MCF 10A (cell line): ENCODE measurements around the gene CTSS. TPM values are rescaled to one million over a fixed set of nuclear protein-coding genes. Genes with fewer than 3 reads are reported as not detected.
A peak's percentile ranks its signal among the peaks of the same experiment; 100 is the strongest.

Experiments used
- BruUV-seq: library from RNA; stranded (reverse); fragments of 400-500 nt; replicated peaks from 2 replicates; lab custom pipeline; 2021; lab: Mats Ljungman, UMichigan
- CTCF ChIA-PET: fragments of 300-600 bp; sonication (Branson Sonifier 250); formaldehyde crosslinking; extraction: SDS; loops from one replicate; lab custom pipeline; 2021; ENCODE audit warnings: antibody characterized with exemption, inconsistent platforms; lab: Yijun Ruan, JAX
- POLR2A ChIA-PET: fragments of 300-600, 350-650 bp; sonication (Branson Sonifier 250); formaldehyde crosslinking; extraction: SDS; loops from one replicate; lab custom pipeline; 2020; ENCODE audit warnings: antibody characterized with exemption, inconsistent platforms; lab: Yijun Ruan, JAX
- DNase-seq: peaks from one replicate; pipeline ENCODE4 v3.0.0-alpha.2; 2018; ENCODE audit not compliant: unreplicated experiment
- H3K27ac Mint-ChIP-seq: one replicate; pipeline ENCODE4 v1.8.0; 2022; ENCODE audit warnings: mild to moderate bottlenecking, low read depth, mixed read lengths; ENCODE audit not compliant: unreplicated experiment
- H3K27me3 Mint-ChIP-seq: one replicate; pipeline ENCODE4 v1.8.0; 2022; ENCODE audit warnings: mixed read lengths; ENCODE audit not compliant: insufficient read depth, unreplicated experiment
- H3K36me3 Mint-ChIP-seq: one replicate; pipeline ENCODE4 v1.8.0; 2022; ENCODE audit warnings: mild to moderate bottlenecking, moderate library complexity, mixed read lengths; ENCODE audit not compliant: insufficient read depth, unreplicated experiment
- H3K4me1 Mint-ChIP-seq: one replicate; pipeline ENCODE4 v1.8.0; 2022; ENCODE audit warnings: mixed read lengths; ENCODE audit not compliant: insufficient read depth, unreplicated experiment
- H3K4me3 Mint-ChIP-seq: one replicate; pipeline ENCODE4 v1.8.0; 2022; ENCODE audit warnings: mild to moderate bottlenecking, moderate library complexity, mixed read lengths; ENCODE audit not compliant: unreplicated experiment
- H3K9me3 Mint-ChIP-seq: one replicate; pipeline ENCODE4 v1.8.0; 2022; ENCODE audit warnings: mixed read lengths; ENCODE audit not compliant: unreplicated experiment
- intact Hi-C: fragments of 100-400 bp; cut with micrococcal nuclease; formaldehyde crosslinking; loops from 2 replicates; pipeline ENCODE4 v1.14.1; 2022
- total RNA-seq: library from RNA; stranded (reverse); gene quantifications from 2 replicates; pipeline ENCODE4 v1.2.3, GENCODE V29; 2022
- TF ChIP-seq, protein P1 (sequence below): fragments of 200-600 bp; IDR thresholded peaks from one replicate; pipeline ENCODE4 v1.8.0; 2022; ENCODE audit warnings: antibody characterized with exemption, mild to moderate bottlenecking; ENCODE audit not compliant: unreplicated experiment

CTSS gene
- total RNA-seq, 1 experiment from 2014 or later: 0.75 TPM

DNA sequence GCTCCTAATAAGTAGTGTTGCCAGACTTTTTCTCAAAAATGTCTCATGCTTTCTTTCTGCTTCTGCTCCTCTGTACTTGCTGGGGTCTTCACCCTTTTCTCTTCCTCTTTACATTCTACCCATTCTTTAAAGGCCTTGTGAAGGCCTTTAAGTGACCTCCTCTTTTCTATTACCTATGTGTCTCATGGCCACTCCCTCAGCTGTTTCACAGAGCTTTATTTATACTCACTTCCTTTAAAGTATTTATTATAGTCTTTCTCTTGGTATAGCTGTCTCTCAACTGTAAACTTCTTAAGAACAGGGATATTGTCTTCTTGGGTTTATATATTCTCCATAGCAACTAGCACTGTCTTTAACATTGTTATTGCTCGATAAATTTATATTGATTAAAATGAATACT is 69.4 kb downstream of the CTSS start:
- Mint-ChIP-seq H3K27me3 (no peaks in the 10 kb centered on the region), H3K36me3 (peaks cover 43% of the 10 kb centered on the region), H3K27ac (peak overlapping the region; percentile 95), H3K4me3 (peak overlapping the region; percentile 88), H3K4me1 (peaks cover 25% of the 10 kb centered on the region), H3K9me3 (no peaks in the 10 kb centered on the region)
- intact Hi-C loops: loop anchor here (2.0 to 5.0 kb wide), 5 partner anchors 67 to 461 kb away; partner anchors contain the start of genes ENSA, MCL1 and TNFAIP8L2
- TF ChIP-seq, protein P1, sequence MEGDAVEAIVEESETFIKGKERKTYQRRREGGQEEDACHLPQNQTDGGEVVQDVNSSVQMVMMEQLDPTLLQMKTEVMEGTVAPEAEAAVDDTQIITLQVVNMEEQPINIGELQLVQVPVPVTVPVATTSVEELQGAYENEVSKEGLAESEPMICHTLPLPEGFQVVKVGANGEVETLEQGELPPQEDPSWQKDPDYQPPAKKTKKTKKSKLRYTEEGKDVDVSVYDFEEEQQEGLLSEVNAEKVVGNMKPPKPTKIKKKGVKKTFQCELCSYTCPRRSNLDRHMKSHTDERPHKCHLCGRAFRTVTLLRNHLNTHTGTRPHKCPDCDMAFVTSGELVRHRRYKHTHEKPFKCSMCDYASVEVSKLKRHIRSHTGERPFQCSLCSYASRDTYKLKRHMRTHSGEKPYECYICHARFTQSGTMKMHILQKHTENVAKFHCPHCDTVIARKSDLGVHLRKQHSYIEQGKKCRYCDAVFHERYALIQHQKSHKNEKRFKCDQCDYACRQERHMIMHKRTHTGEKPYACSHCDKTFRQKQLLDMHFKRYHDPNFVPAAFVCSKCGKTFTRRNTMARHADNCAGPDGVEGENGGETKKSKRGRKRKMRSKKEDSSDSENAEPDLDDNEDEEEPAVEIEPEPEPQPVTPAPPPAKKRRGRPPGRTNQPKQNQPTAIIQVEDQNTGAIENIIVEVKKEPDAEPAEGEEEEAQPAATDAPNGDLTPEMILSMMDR: no peak
- ChIA-PET CTCF (interaction anchor here (0.6 to 2.7 kb wide), 5 partner anchors 10 to 135 kb away, joined by 4 to 12 read pairs (median 6); no protein-coding TSS in a partner anchor), POLR2A (interaction anchor here (0.6 to 3.8 kb wide), 31 partner anchors 9 to 332 kb away, joined by 3 to 56 read pairs (median 7); partner anchors contain the start of genes ENSA, FALEC, MCL1 and RPRD2)
- DNase-seq: peak; percentile 7
- TSS peak; percentile 61 for BruUV-seq

DNA sequence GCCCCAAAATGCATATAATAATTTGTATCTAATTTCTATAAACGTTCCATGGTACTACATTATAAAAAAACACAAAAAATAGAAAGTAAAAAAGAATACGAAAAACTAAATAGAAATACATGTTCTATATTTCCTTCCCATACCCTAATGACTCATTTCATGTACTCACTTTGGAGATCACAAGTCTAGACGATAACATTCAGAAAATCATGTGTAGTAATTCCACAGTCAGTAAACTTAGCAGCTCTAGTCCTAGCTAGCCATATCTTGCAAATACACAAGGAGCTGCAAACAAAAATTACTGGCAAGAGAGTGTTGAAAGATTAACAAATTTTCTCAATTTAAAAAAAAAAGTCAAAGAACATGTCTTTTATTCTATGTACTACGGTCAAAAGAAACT is 70.0 kb downstream of the CTSS start:
- DNase-seq: peak; percentile 12
- ChIA-PET CTCF (interaction anchor here (0.6 to 2.7 kb wide), 3 partner anchors 10 to 135 kb away, joined by 4 to 11 read pairs (median 4); no protein-coding TSS in a partner anchor), POLR2A (interaction anchor here (1.0 to 3.8 kb wide), 14 partner anchors 8 to 230 kb away, joined by 3 to 56 read pairs (median 8); partner anchors contain the start of genes ENSA, FALEC, MCL1 and SETDB1)
- BruUV-seq: no TSS peak
- TF ChIP-seq, protein P1: no peak
- H3K9me3 Mint-ChIP-seq: no peaks in the 10 kb centered on the region
- peaks cover 28% of the 10 kb centered on the region for H3K4me1 Mint-ChIP-seq
- H3K4me3 Mint-ChIP-seq: peak overlapping the region; percentile 88
- H3K36me3 Mint-ChIP-seq: peaks cover 48% of the 10 kb centered on the region
- H3K27me3 Mint-ChIP-seq: no peaks in the 10 kb centered on the region
- intact Hi-C loops: loop anchor here (5.0 kb wide), 2 partner anchors 118 to 462 kb away; partner anchors contain the start of genes MCL1 and TNFAIP8L2
- no peak overlapping the region for H3K27ac Mint-ChIP-seq

DNA sequence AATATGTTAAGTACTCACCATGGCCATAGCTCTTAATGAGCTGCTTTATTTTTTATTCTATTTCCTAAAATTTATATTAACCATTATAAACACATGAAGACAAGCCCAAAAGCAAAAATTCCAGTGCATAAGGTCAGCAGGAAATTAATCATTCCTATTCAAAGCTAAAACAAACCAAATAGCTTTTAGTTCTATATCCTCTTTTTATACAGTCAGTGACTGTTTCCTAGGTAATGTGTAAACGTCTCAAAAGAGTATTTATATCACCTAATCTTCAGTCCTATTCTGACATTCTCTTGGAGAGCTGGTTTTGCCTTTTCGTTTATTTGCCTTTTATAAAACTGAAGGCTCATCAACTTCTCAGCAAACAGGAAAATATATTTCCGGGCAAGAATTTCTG is 72.9 kb downstream of the CTSS start:
- no peaks in the 10 kb centered on the region for H3K27me3 Mint-ChIP-seq
- no peaks in the 10 kb centered on the region for H3K9me3 Mint-ChIP-seq
- ChIA-PET CTCF (interaction anchor here (0.6 to 1.0 kb wide), 5 partner anchors 10 to 132 kb away, joined by 3 to 6 read pairs (median 4); no protein-coding TSS in a partner anchor), POLR2A (interaction anchor here (0.6 to 2.0 kb wide), 8 partner anchors 18 to 328 kb away, joined by 3 to 13 read pairs (median 4); partner anchors contain the start of gene ENSA)
- no peak overlapping the region for H3K27ac Mint-ChIP-seq
- peaks cover 72% of the 10 kb centered on the region for H3K36me3 Mint-ChIP-seq
- peaks cover 28% of the 10 kb centered on the region for H3K4me1 Mint-ChIP-seq
- intact Hi-C loops: no loop called here
- TF ChIP-seq, protein P1: no peak
- no peak overlapping the region for H3K4me3 Mint-ChIP-seq
- DNase-seq: no peak
- no TSS peak for BruUV-seq

DNA sequence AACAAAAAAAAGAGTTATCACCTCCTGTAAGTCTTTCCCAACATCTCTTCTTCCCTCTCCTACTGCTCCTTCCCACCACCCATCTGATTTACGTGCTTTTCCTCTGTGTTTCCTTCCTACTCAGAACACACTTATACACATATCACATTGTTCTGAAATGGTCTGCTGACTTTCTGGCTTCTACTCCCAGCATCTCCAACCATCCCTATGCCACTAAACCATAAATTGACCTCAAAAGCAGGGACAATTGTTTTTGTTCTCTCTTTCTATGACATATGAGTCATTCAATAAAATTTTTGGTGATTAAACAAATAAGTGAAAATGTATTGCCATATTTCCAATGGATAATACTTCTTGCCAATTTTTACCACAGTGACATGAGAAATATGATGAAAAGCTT is 76.8 kb downstream of the CTSS start:
- CTCF ChIA-PET: interaction anchor here (1.7 kb wide), 1 partner anchor 128 kb away, joined by 4 read pairs; no protein-coding TSS in a partner anchor
- TF ChIP-seq, protein P1: no peak
- POLR2A ChIA-PET: interaction anchor here (0.7 to 1.0 kb wide), 2 partner anchors 114 to 207 kb away, joined by 3 read pairs; no protein-coding TSS in a partner anchor
- H3K9me3 Mint-ChIP-seq: no peaks in the 10 kb centered on the region
- H3K27me3 Mint-ChIP-seq: no peaks in the 10 kb centered on the region
- DNase-seq: no peak
- peaks cover 80% of the 10 kb centered on the region for H3K36me3 Mint-ChIP-seq
- H3K27ac Mint-ChIP-seq: no peak overlapping the region
- intact Hi-C loops: no loop called here
- H3K4me1 Mint-ChIP-seq: peaks cover 6% of the 10 kb centered on the region
- no TSS peak for BruUV-seq
- no peak overlapping the region for H3K4me3 Mint-ChIP-seq
